Activated CD4-positive, alpha-beta T cell treated with anti-CD3 and anti-CD28 coated beads, Interleukin-2, Interleukin-4, amounts not matched to agents 100 ng/mL and 50 ng/mL, durations not matched to agents 16 hours and 8 hours (primary cell): ENCODE results near the gene ANKAR.
A peak's percentile ranks its signal among the peaks of the same experiment; 100 is the strongest.
"Not testable (repeated sequence)": the region's sequence is repeated elsewhere in the genome, so short reads cannot be mapped to it uniquely, and the experiment has no call there.

Experiments
- DNase-seq: peaks from one replicate; pipeline ENCODE4 v3.0.0-alpha.2; 2020; ENCODE audit warnings: low spot score

Gene ANKAR

DNA sequence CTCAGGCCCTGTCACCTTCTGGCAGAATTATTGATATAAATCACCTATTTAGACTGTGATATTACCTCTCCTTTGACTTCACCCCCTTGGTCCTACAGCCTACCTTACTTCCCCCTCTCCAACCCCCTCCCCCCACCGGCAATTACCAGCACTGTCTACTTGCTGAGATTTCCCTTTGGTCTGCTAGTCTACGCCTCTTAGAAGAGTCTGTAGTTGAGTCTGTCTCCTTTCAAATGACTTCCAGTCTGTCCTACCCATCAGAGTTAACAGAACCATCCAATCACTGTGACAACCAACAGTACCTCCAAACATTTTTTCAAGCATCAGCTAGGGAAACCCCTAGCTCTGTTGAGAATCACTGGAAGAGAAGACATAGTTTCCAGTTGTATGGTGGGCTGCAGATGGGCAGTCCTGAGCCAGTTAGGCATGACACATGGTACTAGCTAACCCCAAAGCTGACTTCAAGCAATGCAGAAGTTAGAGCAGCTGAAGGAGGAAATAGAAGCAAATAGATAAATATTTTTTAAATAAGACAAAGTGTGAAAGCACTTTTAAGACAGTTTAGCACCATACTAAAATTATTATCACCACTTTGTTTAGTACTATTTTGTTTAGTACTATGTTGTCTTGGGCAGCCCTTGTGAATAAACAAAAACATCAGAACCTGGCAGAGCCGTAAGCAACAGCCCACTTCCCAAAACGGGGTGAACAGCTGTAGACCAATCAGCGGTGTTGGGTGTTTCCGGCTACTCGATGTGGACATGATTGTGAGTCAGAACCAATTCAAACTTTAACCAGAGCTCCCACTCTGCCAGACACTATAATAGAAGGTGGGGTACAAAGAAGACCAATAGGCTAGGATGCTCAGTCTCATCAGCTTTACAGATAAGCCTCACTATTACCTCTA, 15.9 kb upstream of the ANKAR start:
- DNase-seq, result peak; percentile 22

DNA sequence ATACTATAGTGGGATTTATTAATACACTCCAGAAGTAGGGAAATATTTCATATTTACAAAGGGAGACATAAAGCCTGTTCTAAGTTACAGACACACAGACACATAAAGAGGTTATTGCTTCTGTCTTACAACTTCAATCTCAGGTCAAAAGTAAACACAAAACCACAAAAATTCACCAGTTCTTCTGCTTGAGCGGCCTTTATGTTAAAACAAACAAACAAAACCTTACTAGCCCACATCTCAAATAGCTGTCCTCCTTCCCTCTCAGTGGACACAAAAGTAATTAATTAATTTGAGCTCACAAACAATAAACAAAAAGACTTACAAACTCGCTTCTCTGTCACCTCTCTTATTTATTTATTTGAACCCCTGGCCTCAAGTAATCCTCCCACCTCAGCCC, 14.7 kb upstream of the ANKAR start:
- no peak for DNase-seq

DNA sequence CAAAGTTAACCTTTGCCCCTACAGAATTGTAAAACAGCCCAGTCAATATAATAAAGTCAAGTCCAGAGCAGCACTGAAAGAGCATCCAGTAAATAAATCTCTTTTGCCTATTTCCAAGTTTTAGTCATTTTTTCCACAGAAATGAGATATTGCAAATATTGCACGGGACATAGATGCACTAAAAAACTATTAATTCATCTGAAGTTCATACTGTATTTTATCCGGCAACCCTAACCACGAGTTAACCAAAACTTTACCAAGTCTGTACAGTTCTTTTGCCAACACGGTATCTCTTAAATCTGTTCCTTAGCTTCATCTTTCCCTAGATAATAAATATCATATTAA, 13.7 kb upstream of the ANKAR start:
- no peak for DNase-seq

DNA sequence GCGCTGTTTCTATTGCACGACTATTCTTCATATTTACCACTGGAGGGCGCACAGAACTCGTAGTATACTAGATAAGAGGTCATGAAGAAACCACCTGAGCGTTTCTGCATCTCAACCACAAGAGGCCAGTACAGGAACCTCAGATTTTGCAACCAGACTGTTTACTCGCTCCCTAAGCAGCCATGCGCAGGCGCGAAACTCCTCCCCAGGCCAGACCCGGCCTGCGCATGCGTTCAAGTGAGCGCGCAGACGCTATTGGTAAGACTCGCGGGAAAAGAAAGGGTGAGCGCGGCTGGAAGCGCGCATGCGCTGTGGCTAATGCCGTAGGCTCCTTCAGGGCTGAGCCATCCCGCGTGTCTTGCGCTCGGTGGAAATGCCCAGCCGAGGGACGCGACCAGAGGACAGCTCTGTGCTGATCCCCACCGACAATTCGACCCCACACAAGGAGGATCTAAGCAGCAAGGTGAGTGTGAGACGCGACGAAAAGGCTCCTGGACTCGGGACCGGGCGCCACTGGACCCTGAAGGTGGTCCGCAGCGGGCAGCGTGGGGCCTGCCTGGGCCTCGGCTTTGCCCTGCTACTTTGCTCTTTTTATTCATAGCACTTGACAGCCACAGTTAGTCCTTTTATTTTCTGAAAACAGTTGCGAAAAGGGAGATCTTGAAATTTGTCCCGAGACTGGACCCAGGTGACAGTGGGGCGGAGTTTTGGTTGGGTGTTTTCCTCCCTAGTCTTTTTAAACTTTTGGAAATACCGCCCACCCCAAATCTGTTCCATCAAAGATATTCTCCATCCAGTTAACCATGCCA, 13.1 kb upstream of the ANKAR start, which contains the start of gene ASNSD1:
Gene ASNSD1 (plus strand): TSS at position 312 of the 809 bp plus-strand sequence. CDS start 4,674 bp downstream, outside the sequence.
- DNase-seq, result peak; percentile 99

DNA sequence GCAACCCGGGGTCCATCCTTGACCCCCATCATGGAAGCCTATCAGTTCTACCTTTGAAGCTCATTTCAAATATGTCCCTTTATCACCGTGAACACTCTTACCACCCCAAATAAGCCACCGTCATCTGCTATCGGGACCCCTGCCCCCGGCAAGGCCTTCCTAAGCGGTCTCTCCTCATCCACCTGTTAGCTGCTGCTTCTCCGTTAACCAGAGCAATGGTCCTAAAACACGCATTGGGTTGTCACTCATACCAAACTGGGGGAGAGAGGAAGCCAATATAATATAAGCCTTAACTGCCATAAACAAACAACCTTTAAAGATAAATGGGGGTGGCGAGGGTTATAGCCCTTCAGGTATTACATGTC, 12.5 kb upstream of the ANKAR start:
- no peak for DNase-seq

DNA sequence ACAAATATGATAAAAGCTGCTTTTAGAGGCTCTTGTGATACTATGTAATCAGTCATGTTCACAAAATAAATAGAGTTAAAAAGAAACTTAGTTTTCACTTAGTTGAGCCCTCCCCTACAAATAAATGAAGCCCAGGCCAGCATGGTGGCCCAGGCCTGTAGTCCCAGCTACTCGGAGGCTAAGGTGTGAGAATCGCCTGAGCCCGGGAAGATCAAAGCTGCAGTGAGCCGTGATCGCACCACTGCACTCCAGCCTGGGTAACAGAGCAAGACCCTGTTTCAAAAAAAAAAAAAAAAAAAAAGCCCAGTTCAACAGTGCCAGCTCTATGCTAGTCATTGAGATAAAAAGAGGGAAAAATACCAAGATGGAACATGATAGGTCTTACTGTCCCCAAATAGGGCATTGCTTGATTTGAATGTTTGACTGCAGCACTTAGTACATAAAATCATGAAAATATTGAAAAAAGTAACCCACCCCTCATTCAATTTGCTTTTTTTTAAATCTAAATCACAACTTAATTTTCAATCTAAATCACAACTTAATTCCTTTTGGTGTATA, 11.7 kb upstream of the ANKAR start:
- no peak for DNase-seq

DNA sequence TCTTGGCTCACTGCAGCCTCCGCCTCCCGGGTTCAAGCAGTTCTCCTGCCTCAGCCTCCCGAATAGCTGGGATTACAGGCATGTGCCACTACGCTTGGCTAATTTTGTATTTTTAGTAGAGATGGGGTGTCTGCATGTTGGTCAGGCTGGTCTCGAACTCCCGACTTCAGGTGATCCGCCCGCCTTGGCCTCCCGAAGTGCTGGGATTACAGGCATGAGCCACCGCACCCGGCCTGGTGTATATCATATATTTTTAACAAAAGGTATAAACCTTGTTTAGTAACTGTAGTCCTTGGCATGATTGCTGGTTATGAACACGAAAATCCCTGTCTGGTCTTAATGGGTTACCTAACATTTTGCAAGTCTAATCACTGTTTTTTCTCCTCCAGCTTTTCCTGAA, 11.2 kb upstream of the ANKAR start:
- not testable (repeated sequence) for DNase-seq

DNA sequence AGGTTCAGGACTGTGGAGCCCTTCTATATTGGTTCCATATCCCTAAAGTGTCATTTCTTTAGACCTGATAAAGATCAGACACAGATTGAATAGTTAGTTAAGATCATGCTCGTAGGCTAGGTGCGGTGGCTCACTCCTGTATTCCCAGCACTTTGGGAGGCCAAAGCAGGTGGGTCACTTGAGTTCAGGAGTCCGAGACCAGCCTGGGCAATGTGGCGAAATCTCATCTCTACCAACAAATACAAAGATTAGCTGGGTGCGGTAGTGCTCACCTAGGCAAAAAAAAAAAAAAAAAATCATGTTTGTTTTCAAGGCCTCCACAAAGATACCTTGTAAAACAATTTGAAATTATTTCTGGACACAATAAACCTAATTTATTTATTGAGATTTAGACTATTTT, 4.6 kb upstream of the ANKAR start:
- DNase-seq, result no peak

DNA sequence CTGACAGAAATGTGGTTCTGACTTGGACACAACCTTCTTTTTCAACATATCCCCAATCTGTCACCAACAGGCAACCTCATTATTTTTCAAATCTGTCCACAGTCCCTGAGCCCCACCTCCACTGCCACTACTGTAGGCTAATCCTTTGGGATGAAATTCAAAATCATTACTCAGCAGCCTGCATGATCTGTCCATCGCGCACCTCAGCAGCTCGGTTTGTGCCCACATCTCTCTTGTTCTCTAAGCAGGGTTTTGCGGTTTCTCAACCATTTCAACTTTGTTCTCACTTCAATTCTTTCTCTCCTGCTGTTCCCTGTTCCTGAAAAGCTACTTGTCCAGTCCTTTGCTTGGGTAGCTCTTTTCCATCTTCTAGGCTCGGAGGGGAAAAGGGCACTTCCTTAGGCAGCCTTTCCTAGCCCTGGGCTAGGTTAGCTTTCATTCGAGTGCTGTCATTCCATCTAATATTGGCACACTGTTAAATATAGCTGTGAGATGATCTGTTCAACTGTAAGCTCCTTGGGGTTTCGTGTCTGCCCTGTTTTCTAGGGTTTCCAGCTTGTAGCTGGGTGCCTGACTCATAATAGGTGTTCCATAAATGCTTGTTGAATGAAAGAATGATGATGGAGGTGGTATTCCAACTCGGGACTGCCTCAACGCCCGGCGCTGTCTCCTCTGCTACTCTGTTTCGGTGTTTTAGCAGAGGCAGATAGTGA, 653 bp upstream of the ANKAR start:
- no peak for DNase-seq

DNA sequence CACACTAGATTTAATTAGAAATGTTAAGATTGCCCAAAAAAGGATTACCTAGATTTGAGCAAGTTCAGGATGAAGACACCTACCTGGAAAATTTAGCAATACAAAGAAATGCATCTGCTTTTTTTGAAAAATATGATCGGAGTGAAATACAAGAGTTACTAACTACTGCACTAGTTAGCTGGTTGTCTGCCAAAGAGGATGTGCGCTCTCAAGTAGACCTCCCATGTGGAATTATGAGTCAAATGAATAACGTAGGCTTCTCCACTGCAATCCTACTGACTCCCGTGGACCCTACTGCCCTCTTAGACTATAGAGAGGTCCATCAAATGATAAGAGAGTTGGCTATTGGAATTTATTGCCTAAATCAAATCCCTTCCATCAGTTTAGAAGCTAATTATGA, 2.0 kb downstream of the ANKAR start:
- no peak for DNase-seq

DNA sequence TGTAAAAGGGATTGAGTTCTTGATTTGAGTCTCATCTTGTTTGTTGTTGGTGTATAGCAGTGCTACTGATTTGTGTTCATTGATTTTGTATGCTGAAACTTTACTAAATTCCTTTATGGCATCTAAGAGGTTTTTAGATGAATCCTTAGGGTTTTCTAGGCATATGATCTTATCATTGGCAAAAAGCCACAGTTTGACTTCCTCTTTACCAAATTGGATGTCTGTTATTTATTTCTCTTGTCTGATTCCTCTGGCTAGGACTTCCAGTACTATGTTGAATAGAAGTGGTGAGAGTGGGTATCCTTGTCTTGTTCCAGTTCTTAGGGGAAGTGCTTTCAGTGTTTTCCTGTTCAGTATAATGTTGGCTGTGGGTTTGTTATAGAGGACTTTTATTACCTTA, 4.8 kb downstream of the ANKAR start:
- DNase-seq, result no peak

DNA sequence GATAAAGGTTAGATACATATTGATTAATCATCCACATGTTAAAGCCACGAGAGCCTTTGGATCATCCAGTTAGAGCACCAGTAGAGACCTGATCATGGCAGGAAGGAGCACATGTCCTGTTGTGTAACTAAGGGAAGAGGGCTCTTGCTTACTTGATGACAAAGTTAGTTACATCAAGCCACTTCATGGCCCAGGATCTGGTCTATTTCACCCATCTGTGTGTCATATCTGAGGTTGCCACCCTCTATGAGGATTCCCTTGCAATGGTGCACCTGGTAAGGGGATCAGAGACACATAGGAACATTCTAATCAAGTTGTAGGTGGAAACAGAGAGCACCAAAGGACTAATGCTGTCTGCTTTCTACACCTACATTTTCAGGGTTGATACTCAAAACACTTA, 6.7 kb downstream of the ANKAR start:
- no peak for DNase-seq

DNA sequence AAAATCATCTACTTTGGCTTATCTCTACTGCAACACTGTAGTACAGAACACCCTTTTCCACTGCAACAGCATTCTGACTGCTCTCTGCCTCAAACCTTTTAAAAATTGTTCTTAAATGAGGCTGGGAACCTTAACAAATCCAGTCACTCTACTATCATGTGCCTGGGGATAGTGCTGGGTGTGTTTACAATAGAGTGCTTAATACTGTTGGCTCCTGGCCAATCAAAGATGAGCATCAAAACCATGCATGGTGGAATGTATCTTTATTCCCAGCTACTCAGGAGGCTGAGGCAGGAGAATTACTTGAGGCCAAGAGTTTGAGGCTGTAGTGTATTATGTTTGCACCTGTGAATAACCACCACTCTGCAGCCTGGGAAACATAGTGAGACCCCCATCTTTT, 7.4 kb downstream of the ANKAR start:
- DNase-seq, result no peak

DNA sequence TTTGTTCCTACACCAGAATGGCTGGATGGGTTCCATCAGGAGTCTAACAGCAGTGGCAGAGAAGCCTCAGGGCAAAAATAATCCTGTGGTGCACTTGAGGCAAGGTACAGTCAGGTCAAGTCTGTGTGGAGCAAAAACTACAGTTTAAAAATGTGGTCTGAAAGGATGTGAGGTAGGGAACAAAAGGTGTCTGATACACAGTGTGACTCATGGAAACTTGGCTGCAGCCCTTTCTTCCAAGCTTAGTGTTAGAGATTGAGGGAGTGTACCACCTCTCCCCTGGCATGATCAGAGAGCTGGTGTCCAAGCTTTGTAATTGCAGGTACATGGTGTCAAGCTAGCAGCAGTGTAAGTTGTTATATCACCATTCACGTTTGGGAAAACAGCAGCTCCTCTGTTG, 8.9 kb downstream of the ANKAR start:
- DNase-seq, result no peak

DNA sequence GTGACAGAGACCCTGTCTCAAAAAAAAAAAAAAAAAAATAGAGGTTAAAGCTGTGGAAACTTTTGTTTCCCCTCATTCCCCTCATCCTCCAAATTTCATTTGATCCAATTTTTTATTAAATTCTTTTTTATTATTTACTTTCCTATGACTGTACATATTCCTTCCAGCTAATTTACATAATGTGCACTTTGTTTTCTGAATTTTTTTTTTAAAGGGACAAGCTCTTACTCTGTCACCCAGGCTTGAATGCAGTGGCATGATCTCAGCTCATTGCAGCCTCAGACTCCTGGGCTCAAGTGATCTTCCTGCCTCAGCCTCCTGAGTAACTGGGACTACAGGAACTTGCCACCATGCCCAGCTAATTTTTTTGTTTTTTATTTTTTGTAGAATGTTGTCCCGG, 10.3 kb downstream of the ANKAR start:
- DNase-seq, result no peak

DNA sequence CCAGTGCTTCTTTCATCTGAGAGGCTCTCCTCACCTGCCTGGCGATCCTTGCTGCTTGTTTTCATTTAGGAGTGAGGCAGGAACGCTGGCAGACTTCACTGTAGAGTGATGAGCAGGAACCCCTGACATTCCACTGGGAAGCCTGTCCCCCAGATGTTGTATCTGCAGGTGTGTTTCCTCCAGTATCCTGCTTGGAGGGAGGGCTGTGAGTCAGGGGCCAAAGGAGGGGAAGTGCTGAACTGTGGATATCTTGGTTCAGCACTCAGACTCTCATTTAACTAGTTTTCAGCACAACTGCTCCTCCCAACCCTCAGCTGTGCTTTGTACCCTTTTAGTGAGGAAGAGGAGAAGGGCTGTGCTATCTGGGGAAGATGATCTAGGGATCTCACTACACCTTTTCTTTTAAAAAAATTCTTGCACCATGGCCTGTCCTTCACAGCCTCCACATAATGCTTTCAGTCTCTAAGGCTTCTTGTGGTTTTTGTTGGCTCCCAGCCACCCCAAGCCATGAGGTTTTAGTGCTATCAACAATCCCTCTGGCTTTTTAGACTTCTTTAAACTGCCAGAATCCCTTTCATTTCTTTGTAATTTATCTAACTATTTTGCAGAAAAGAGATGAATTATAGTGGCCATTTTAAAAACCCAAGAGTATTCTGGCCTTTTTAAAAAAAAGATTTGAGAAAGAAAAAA, 11.2 kb downstream of the ANKAR start:
- DNase-seq, result no peak

DNA sequence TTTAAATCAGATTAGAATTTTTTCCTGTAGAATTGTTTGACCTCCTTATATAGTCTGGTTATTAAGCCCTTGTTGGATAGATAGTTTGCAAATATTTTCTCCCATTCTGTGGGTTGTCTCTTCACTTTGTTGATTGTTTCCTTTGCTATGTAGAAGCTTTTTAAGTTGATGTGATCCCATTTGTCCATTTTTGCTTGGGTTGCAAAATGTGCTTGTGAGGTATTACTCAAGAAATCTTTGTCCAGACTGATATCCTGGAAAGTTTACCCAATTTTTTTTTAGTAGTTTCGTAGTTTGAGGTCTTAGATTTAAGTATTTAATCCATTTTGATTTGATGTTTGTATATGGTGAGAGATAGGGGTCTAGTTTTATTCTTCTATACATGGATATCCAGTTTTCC, 13.3 kb downstream of the ANKAR start:
- not testable (repeated sequence) for DNase-seq

DNA sequence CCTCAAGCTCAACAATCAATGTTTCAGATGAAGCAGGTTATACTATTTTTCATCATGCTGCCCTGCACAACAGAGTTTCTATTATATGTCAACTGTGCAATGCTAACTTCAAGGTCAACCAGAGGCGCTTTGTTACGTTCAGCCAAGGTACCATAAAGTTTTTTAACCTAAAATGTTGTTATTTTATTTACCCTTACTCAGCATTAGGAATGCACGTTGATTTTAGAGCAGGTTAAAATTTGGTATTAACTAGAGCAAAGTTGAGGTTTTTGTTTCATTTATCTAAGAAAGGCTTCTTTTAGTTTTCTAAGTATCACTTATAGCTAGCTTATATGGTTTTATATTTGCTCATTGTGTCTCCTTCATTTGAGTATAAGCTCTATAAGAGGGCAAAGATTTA, 21.8 kb downstream of the ANKAR start:
- DNase-seq, result no peak

DNA sequence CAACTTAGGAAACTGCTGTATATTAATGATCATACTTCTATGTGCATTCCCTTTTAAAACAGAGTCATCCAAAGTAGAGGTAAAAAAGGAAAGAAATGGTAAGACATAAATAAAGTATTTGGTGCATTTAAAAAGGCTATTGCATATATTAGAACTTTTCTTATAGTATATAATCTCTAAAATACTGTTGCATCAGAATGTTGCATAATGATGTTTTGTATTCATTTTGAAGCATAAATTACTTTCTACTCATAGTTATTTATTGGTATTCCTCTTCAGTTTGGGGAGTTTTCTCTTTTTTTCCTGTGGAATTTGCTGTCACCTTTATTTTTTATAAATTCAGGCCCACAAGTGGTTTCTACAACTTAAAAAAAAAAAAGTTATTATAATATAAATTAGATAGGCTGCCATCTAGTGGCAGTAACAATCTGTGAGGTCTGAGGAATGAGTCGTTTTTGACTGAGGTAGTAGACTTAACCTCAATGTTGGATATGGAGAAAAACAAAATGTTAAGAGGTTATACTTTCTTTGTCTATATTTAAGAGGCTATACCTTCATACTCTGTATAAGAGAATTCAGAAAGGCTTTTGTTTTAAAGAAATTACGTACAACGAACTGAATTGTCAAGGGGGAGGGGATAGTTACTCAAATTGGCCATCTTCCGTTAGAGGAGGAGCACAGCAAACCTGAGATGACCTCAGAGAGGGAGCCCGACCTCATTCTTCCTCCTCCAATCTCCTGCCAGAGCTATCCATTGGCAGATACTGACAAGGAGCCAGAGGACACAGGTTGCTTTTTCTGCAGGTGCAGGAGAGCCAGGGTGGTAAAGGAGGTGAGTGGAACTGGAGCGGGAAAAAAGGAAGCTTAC, 23.8 kb downstream of the ANKAR start:
- DNase-seq, result peak; percentile 35

DNA sequence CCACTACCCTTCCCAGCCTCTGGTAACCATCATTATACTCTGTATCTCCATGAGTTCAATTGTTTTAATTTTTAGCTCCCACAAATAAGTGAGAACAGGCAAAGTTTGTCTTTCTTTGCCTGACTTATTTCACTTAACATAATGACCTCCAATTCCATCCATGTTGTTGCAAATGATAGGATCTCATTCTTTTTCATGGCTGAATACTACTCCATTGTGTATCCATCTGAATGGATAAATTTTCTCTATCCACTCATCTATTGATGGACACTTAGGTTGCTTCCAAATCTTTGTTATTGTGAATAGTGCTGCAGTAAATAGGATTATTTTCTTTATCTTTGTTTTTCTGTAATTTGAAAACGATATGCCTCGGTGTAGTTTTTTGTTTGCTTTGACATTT, 26.2 kb downstream of the ANKAR start:
- DNase-seq, result no peak

DNA sequence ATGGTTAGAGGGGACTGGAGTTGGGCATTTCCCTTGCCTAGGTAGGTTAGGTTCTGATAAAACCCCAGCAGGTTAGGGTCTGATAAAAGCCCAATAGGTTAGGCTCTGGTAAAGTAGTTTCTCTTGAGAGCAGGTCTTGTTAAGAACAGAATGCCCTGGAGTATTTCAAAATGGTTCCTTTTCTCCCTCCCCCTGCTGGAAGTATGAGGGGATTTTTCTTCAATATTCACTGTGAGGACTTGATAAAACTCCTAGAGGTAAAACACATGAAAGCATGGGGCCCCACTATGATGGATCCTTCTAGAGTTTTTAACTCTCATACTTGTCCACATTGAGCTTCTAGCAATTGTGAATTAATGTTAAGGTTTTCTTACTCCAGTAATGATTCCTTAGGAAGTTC, 27.6 kb downstream of the ANKAR start:
- no peak for DNase-seq
